Trophoblast cell (in vitro differentiated cells and primary cell): ENCODE data around the gene SSBP3.
A peak's percentile ranks its signal among the peaks of the same experiment; 100 is the strongest.

Experiments used
- DNase-seq, 2 donors: peaks; one replicate each; pipeline ENCODE4 v3.0.0-alpha.2; 2016
- H2AFZ ChIP-seq: 2 replicates; pipeline ENCODE4 v1.6.1; 2013; ENCODE audit warnings: low read length, moderate library complexity, mild to moderate bottlenecking; ENCODE audit not compliant: insufficient read depth, poor library complexity
- H2AK5ac ChIP-seq: 2 replicates; pipeline ENCODE4 v1.6.1; 2013; ENCODE audit warnings: mild to moderate bottlenecking, low read length
- H2BK120ac ChIP-seq: 2 replicates; pipeline ENCODE4 v1.6.1; 2013; ENCODE audit warnings: low read length, mild to moderate bottlenecking, moderate library complexity; ENCODE audit not compliant: insufficient read depth, poor library complexity
- H2BK12ac ChIP-seq: 2 replicates; pipeline ENCODE4 v1.6.1; 2013; ENCODE audit warnings: mild to moderate bottlenecking, low read length, moderate library complexity
- H2BK5ac ChIP-seq: 2 replicates; pipeline ENCODE4 v1.6.1; 2013; ENCODE audit warnings: low read length, low read depth, moderate library complexity, mild to moderate bottlenecking; ENCODE audit not compliant: poor library complexity
- H3K14ac ChIP-seq: 2 replicates; pipeline ENCODE4 v1.6.1; 2013; ENCODE audit warnings: mild to moderate bottlenecking, low read length
- H3K18ac ChIP-seq: 2 replicates; pipeline ENCODE4 v1.6.1; 2013; ENCODE audit warnings: mild to moderate bottlenecking, low read length
- H3K23ac ChIP-seq: 2 replicates; pipeline ENCODE4 v1.6.1; 2013; ENCODE audit warnings: low read length
- H3K27ac ChIP-seq: 2 replicates; pipeline ENCODE4 v1.5.1; 2013; ENCODE audit warnings: low read depth, mild to moderate bottlenecking, inconsistent platforms, low read length, moderate library complexity
- H3K27me3 ChIP-seq: 2 replicates; pipeline ENCODE4 v1.6.1; 2013; ENCODE audit warnings: inconsistent platforms, mild to moderate bottlenecking, low read length, moderate library complexity; ENCODE audit not compliant: insufficient read depth
- H3K36me3 ChIP-seq, 2 experiments: 1 replicate in 1 of 2; 2 replicates in 1 of 2; pipeline ENCODE4 v1.6.1; 2013; ENCODE audit warnings: low read length in 2 of 2, mild to moderate bottlenecking in 2 of 2, moderate library complexity in 1 of 2; ENCODE audit not compliant: insufficient read depth in 2 of 2, control insufficient read depth in 1 of 2
- H3K4ac ChIP-seq: 2 replicates; pipeline ENCODE4 v1.6.1; 2013; ENCODE audit warnings: low read depth, mild to moderate bottlenecking, low read length, moderate library complexity
- H3K4me1 ChIP-seq, 2 experiments: 1 replicate in 1 of 2; 2 replicates in 1 of 2; pipeline ENCODE4 v1.6.1; 2013; ENCODE audit warnings: low read length in 2 of 2, mild to moderate bottlenecking in 2 of 2, moderate library complexity in 1 of 2; ENCODE audit not compliant: insufficient read depth in 2 of 2, control insufficient read depth in 1 of 2
- H3K4me2 ChIP-seq: 2 replicates; pipeline ENCODE4 v1.6.1; 2013; ENCODE audit warnings: inconsistent platforms, mild to moderate bottlenecking, low read length, moderate library complexity
- H3K4me3 ChIP-seq: 2 replicates; pipeline ENCODE4 v1.5.1; 2013; ENCODE audit warnings: mild to moderate bottlenecking, low read depth, low read length, inconsistent platforms
- H3K79me1 ChIP-seq: one replicate; pipeline ENCODE4 v1.6.1; 2013; ENCODE audit warnings: low read length
- H3K79me2 ChIP-seq: 2 replicates; pipeline ENCODE4 v1.6.1; 2013; ENCODE audit warnings: low read length, mild to moderate bottlenecking; ENCODE audit not compliant: control insufficient read depth, insufficient read depth, poor library complexity
- H3K9ac ChIP-seq: 2 replicates; pipeline ENCODE4 v1.6.1; 2013; ENCODE audit warnings: mild to moderate bottlenecking, low read length
- H3K9me3 ChIP-seq: 2 replicates; pipeline ENCODE4 v1.6.1; 2013; ENCODE audit warnings: low read depth, mild to moderate bottlenecking, control low read depth, inconsistent platforms, low read length; ENCODE audit not compliant: insufficient read depth
- H4K12ac ChIP-seq: 2 replicates; pipeline ENCODE4 v1.6.1; 2013; ENCODE audit warnings: low read depth, mild to moderate bottlenecking, low read length, moderate library complexity
- H4K8ac ChIP-seq: 2 replicates; pipeline ENCODE4 v1.6.1; 2013; ENCODE audit warnings: low read depth, mild to moderate bottlenecking, low read length, moderate library complexity
- H4K91ac ChIP-seq: one replicate; pipeline ENCODE4 v1.6.1; 2013; ENCODE audit warnings: low read depth, mild to moderate bottlenecking, low read length, moderate library complexity
- WGBS: extraction: QIAGEN DNeasy Blood & Tissue Kit; methylation state at CpG from one replicate; pipeline ENCODE4 v1.1.7; 2013; ENCODE audit warnings: missing lambda C conversion rate; ENCODE audit not compliant: insufficient read length, insufficient coverage; ENCODE audit errors: extremely low coverage; 5-methylcytosine and 5-hydroxymethylcytosine counted together

Gene SSBP3

GRCh38 chr1:54255026-54255702 lies 151.0 kb downstream of the SSBP3 start:
- no CpG with 5 or more reads among the region's 9 CpGs for WGBS
- Histone ChIP-seq H2BK5ac (no peak overlapping the region), H3K4me3 (no peak overlapping the region), H3K79me2 (no peaks in the 10 kb centered on the region), H3K9ac (no peak overlapping the region), H3K27ac (no peak overlapping the region), H4K8ac (no peak overlapping the region), H2BK120ac (no peak overlapping the region), H3K4me2 (no peak overlapping the region), H3K79me1 (no peaks in the 10 kb centered on the region), H3K23ac (no peak overlapping the region), H4K12ac (no peak overlapping the region), H3K4ac (no peak overlapping the region), H2AK5ac (no peak overlapping the region), H3K36me3 (peaks cover 20 to 24% of the 10 kb centered on the region in 2 experiments), H3K4me1 (peaks cover 11 to 16% of the 10 kb centered on the region in 2 experiments), H3K18ac (no peak overlapping the region), H3K14ac (no peak overlapping the region), H3K9me3 (no peaks in the 10 kb centered on the region), H2AFZ (no peak overlapping the region), H2BK12ac (no peak overlapping the region), H3K27me3 (no peaks in the 10 kb centered on the region), H4K91ac (no peak overlapping the region)
- peak in 1 of 2 donors; percentile 15 for DNase-seq

DNA sequence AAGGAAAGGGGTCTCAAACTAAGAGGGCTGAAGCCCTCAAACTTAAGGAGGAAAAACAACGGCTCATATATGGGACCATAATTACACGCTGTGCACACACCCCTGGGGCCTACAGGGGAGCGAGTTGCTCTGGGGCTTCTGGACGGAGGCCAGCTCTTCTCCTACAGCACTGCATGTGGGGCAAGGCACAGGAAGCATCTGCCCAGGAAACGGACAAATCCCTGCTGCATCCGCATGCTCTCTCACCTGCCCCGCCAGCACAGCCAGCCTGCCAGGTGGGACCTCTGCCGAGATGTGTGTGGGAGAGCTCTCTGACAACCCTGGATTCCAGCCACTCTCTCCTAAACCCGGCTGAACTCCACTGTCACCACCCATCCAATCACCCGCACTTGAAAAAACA lies 152.1 kb downstream of the SSBP3 start:
- Histone ChIP-seq H3K18ac (peak overlapping the region; percentile 38), H4K91ac (no peak overlapping the region), H3K4me3 (no peak overlapping the region), H2BK12ac (no peak overlapping the region), H2AFZ (no peak overlapping the region), H2BK120ac (no peak overlapping the region), H3K4me1 (peaks cover 11 to 21% of the 10 kb centered on the region in 2 experiments), H3K23ac (no peak overlapping the region), H2AK5ac (no peak overlapping the region), H3K27me3 (no peaks in the 10 kb centered on the region), H3K9ac (no peak overlapping the region), H4K8ac (no peak overlapping the region), H3K9me3 (no peaks in the 10 kb centered on the region), H3K36me3 (peaks cover 16 to 24% of the 10 kb centered on the region in 2 experiments), H2BK5ac (no peak overlapping the region), H4K12ac (no peak overlapping the region), H3K4me2 (no peak overlapping the region), H3K79me2 (no peaks in the 10 kb centered on the region), H3K79me1 (no peaks in the 10 kb centered on the region), H3K4ac (no peak overlapping the region), H3K27ac (peak overlapping the region; percentile 34), H3K14ac (no peak overlapping the region)
- WGBS, result no CpG with 5 or more reads among the region's 10 CpGs
- no peak for DNase-seq

- Histone ChIP-seq H3K79me2 (no peaks in the 10 kb centered on the region), H2AK5ac (no peak overlapping the region), H3K4me1 (peaks cover 11 to 21% of the 10 kb centered on the region in 2 experiments), H3K9me3 (no peaks in the 10 kb centered on the region), H2BK120ac (no peak overlapping the region), H3K23ac (no peak overlapping the region), H4K8ac (no peak overlapping the region), H2AFZ (no peak overlapping the region), H3K36me3 (peaks cover 21 to 28% of the 10 kb centered on the region in 2 experiments), H3K4ac (no peak overlapping the region), H3K14ac (no peak overlapping the region), H3K4me2 (no peak overlapping the region), H3K27ac (peak overlapping the region; percentile 34), H3K27me3 (no peaks in the 10 kb centered on the region), H4K12ac (no peak overlapping the region), H3K18ac (no peak overlapping the region), H4K91ac (no peak overlapping the region), H3K9ac (no peak overlapping the region), H2BK5ac (no peak overlapping the region), H2BK12ac (no peak overlapping the region), H3K4me3 (no peak overlapping the region), H3K79me1 (no peaks in the 10 kb centered on the region)
- WGBS, result no CpG with 5 or more reads among the region's 5 CpGs
- DNase-seq, result no peak
Observed at GRCh38 chr1:54253480-54253879, 152.7 kb downstream of the SSBP3 start.

DNA sequence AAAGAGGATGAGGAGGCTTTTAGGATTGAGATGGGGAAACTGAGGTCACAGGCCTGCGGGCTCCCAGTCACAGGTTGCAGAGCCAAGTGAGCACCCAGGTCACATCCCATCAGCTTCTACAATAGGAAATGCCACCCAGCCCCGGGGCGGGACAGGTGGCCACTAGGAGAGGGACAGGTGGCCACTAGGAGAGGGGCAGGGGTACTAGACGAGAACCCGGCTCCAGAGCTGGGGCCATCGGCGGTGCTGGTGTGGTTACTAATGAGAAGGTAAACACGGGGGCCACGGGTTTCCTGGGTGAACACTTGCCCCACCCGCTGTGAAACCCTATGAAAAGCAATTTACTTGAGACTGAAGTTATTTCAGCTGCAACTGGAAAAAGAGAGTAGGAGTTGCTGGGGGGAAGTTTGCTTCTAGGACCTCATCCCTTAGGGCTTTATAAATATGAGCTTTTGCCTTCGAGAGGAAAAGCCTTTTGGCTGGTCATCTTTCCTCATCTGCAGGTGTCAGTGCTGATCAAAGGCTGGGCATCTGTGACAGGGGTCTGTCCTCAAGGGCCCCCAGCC lies 153.7 kb downstream of the SSBP3 start:
- Histone ChIP-seq H3K79me1 (no peaks in the 10 kb centered on the region), H3K4me1 (peaks cover 11 to 21% of the 10 kb centered on the region in 2 experiments), H4K12ac (no peak overlapping the region), H3K4ac (no peak overlapping the region), H4K91ac (no peak overlapping the region), H2AK5ac (no peak overlapping the region), H2BK5ac (no peak overlapping the region), H4K8ac (no peak overlapping the region), H3K4me2 (no peak overlapping the region), H3K36me3 (peaks cover 26 to 35% of the 10 kb centered on the region in 2 experiments), H3K18ac (no peak overlapping the region), H3K4me3 (no peak overlapping the region), H3K9me3 (no peaks in the 10 kb centered on the region), H2BK12ac (no peak overlapping the region), H3K27me3 (no peaks in the 10 kb centered on the region), H3K14ac (no peak overlapping the region), H3K79me2 (no peaks in the 10 kb centered on the region), H3K23ac (no peak overlapping the region), H3K9ac (no peak overlapping the region), H2BK120ac (no peak overlapping the region), H3K27ac (no peak overlapping the region), H2AFZ (no peak overlapping the region)
- no peak for DNase-seq
- no CpG with 5 or more reads among the region's 11 CpGs for WGBS
